Naive thymus-derived CD4-positive, alpha-beta T cell (primary cell): ENCODE measurements around the gene RAB31. TPM values are rescaled to one million over a fixed set of nuclear protein-coding genes. Genes with fewer than 3 reads are reported as not detected.
A peak's percentile ranks its signal among the peaks of the same experiment; 100 is the strongest.

Source experiments
- ATAC-seq: fragments of 150-1000 bp; cut with Tn5 transposase; 2 replicates; pipeline ENCODE4 v1.10.0; 2021; ENCODE audit warnings: mild to moderate bottlenecking, moderate library complexity
- CTCF ChIA-PET: fragments of 350-600 bp; sonication (Branson Sonifier 250); formaldehyde crosslinking; loops from one replicate; lab custom pipeline; 2021; ENCODE audit warnings: antibody characterized with exemption; lab: Charles Lee
- POLR2A ChIA-PET: fragments of 350-600 bp; sonication (Branson Sonifier 250); formaldehyde crosslinking; loops from one replicate; lab custom pipeline; 2021; ENCODE audit warnings: antibody characterized with exemption, inconsistent platforms; lab: Charles Lee
- DNase-seq, 9 donors: peaks; one replicate each; pipeline versions ENCODE4 v3.0.0 to v3.0.0-alpha.2; 2020 to 2022; ENCODE audit warnings: mixed read lengths in 1 of 9
- H3K27ac ChIP-seq: one replicate; pipeline ENCODE4 v1.7.0; 2013; ENCODE audit warnings: mild to moderate bottlenecking, low read depth, low read length, moderate library complexity
- H3K27me3 ChIP-seq, 2 donors: one replicate each; pipeline ENCODE4 v1.7.0; 2013; ENCODE audit warnings: low read length in 2 of 2, mild to moderate bottlenecking in 2 of 2, moderate library complexity in 2 of 2; ENCODE audit not compliant: control insufficient read depth in 2 of 2, insufficient read depth in 2 of 2
- H3K36me3 ChIP-seq, 3 experiments: 1 replicate in 2 of 3; 2 replicates in 1 of 3; pipeline ENCODE4 v1.7.0; 2013; ENCODE audit warnings: low read length in 3 of 3, mild to moderate bottlenecking in 3 of 3, moderate library complexity in 1 of 3; ENCODE audit not compliant: insufficient read depth in 3 of 3, control insufficient read depth in 2 of 3
- H3K4me1 ChIP-seq, 2 donors: one replicate each; pipeline ENCODE4 v1.7.0; 2013; ENCODE audit warnings: low read length in 2 of 2, mild to moderate bottlenecking in 2 of 2, moderate library complexity in 1 of 2; ENCODE audit not compliant: control insufficient read depth in 2 of 2, insufficient read depth in 2 of 2
- H3K4me3 ChIP-seq: 2 replicates; pipeline ENCODE4 v1.7.0; 2013; ENCODE audit warnings: mild to moderate bottlenecking, low read length
- H3K9me3 ChIP-seq, 3 experiments: 1 replicate in 2 of 3; 2 replicates in 1 of 3; pipeline ENCODE4 v1.7.0; 2013; ENCODE audit warnings: low read length in 3 of 3; ENCODE audit not compliant: control insufficient read depth in 2 of 3
- H3K27ac Mint-ChIP-seq, 9 donors: one replicate each; pipeline ENCODE4 v1.8.0; 2020 to 2022; ENCODE audit warnings: mixed read lengths in 9 of 9, mild to moderate bottlenecking in 8 of 9, moderate library complexity in 5 of 9, inconsistent platforms in 2 of 9
- H3K27me3 Mint-ChIP-seq, 5 donors: one replicate each; pipeline ENCODE4 v1.8.0; 2021 to 2022; ENCODE audit warnings: mixed read lengths in 5 of 5, mild to moderate bottlenecking in 1 of 5
- H3K36me3 Mint-ChIP-seq, 5 donors: one replicate each; pipeline ENCODE4 v1.8.0; 2020 to 2022; ENCODE audit warnings: mixed read lengths in 5 of 5, mild to moderate bottlenecking in 3 of 5, inconsistent platforms in 1 of 5
- H3K4me1 Mint-ChIP-seq, 7 donors: one replicate each; pipeline ENCODE4 v1.8.0; 2020 to 2022; ENCODE audit warnings: mixed read lengths in 7 of 7, mild to moderate bottlenecking in 3 of 7, inconsistent platforms in 1 of 7
- H3K4me3 Mint-ChIP-seq, 10 donors: one replicate each; pipeline ENCODE4 v1.8.0; 2020 to 2022; ENCODE audit warnings: mild to moderate bottlenecking in 10 of 10, mixed read lengths in 10 of 10, moderate library complexity in 6 of 10, inconsistent platforms in 2 of 10
- H3K9me3 Mint-ChIP-seq, 11 donors: one replicate each; pipeline ENCODE4 v1.8.0; 2020 to 2022; ENCODE audit warnings: mixed read lengths in 11 of 11, mild to moderate bottlenecking in 4 of 11, inconsistent platforms in 1 of 11, moderate library complexity in 1 of 11
- intact Hi-C, 2 donors: fragments of 100-400 bp; cut with micrococcal nuclease; formaldehyde crosslinking; loops; one replicate each; pipeline ENCODE4 v1.15.1; 2023
- polyA plus RNA-seq, 2 donors: library from polyadenylated mRNA; unstranded; fragments of 300-500 nt; fragmentation: Illumina TruSeq; gene quantifications; one replicate each; pipeline ENCODE4 v1.2.3, GENCODE V29; 2021
- total RNA-seq, 6 experiments: library from RNA in 5 of 6; stranded (reverse) in 5 of 6; gene quantifications; 1 replicate in 5 of 6; 2 replicates in 1 of 6; pipeline ENCODE4 v1.2.3 and lab custom pipeline; 2021 to 2026

The RAB31 gene
- total and polyA plus RNA-seq, 7 experiments from 2014 or later: 0.41 to 48.6 (median 2.3) TPM

DNA sequence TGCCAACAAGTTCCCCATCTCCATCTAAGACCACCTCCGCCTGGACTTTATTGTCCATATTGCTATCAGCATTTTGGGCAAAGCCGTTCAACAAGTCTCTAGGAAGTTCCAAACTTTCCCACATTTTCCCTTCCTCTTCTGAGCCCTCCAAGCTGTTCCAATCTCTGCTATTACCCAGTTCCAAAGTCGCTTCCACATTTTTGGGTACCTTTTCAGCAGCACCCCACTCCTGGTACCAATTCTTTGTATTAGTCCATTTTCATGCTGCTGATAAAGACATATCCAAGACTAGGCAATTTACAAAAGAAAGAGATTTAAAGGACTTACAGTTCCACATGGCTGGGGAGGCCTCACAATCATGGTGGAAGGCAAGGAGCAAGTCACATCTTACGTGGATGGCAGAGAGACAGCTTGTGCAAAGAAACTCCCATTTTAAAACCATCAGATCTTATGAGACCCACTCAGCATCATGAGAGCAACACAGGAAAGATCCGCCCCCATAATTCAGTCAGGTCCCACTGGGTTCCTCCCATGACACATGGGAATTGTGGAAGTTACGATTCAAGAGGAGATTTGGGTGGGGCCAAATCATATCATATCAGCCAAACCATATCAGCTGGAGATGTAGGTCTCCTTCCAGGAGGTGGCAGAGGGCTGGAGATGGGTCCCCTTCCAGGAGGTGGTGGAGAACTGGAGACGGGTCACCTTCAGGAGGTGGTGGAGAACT lies 157.8 kb downstream of the RAB31 start:
- Histone ChIP-seq H3K4me3 (no peak overlapping the region), H3K4me1 (no peaks in the 10 kb centered on the region), H3K27me3 (no peaks in the 10 kb centered on the region), H3K27ac (no peak overlapping the region), H3K9me3 (peaks cover 0 to 24% (median 0%) of the 10 kb centered on the region in 3 experiments), H3K36me3 (no peaks in the 10 kb centered on the region)
- Mint-ChIP-seq H3K36me3 (peaks cover 5 to 12% (median 8%) of the 10 kb centered on the region in 5 donors), H3K9me3 (peaks cover 9 to 34% (median 13%) of the 10 kb centered on the region in 11 donors), H3K4me1 (peaks cover 0 to 18% (median 0%) of the 10 kb centered on the region in 7 donors), H3K4me3 (no peak overlapping the region), H3K27me3 (peaks cover 0 to 19% (median 12%) of the 10 kb centered on the region in 5 donors), H3K27ac (no peak overlapping the region)
- ChIA-PET POLR2A (no interaction called here), CTCF (no interaction called here)
- no peak for DNase-seq
- ATAC-seq: no peak
- intact Hi-C loops: no loop called here

GRCh38 chr18:9866627-9867026 lies 158.5 kb downstream of the RAB31 start:
- Histone ChIP-seq H3K9me3 (peaks cover 0 to 24% (median 0%) of the 10 kb centered on the region in 3 experiments), H3K27me3 (no peaks in the 10 kb centered on the region), H3K4me3 (no peak overlapping the region), H3K4me1 (no peaks in the 10 kb centered on the region), H3K27ac (no peak overlapping the region), H3K36me3 (no peaks in the 10 kb centered on the region)
- intact Hi-C loops: no loop called here
- Mint-ChIP-seq H3K9me3 (peaks cover 9 to 34% (median 13%) of the 10 kb centered on the region in 11 donors), H3K4me3 (no peak overlapping the region), H3K36me3 (peaks cover 5 to 12% (median 8%) of the 10 kb centered on the region in 5 donors), H3K27ac (no peak overlapping the region), H3K4me1 (peaks cover 0 to 17% (median 0%) of the 10 kb centered on the region in 7 donors), H3K27me3 (peaks cover 4 to 25% (median 14%) of the 10 kb centered on the region in 5 donors)
- CTCF ChIA-PET: no interaction called here
- DNase-seq: no peak
- no peak for ATAC-seq
- POLR2A ChIA-PET: no interaction called here

DNA sequence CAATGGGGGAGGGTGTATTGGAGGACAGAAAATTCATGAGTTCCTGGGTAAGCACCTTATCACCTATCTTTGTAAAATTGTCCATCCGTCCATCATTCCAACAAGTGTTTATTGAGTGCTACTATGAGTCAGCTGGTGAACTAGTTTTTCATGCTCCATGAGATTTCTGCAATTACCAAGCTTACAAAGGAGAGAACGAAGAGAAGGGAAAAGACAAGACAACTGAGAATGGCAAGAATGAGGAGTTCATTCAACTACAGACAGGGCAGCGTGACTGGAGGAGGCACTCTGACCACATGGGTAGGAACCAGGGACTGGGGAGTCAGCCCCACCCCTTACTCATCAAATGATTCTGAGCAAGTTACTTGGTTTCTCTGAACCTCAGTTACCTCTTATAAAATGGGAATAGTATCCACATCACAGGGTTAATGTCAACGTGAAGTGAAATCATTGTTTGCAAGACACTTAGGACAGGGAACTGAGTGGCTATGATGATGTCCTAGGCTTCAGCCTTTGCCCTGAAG lies 159.0 kb downstream of the RAB31 start:
- no peak overlapping the region for H3K4me3 Mint-ChIP-seq
- H3K9me3 Mint-ChIP-seq: peaks cover 9 to 34% (median 13%) of the 10 kb centered on the region in 11 donors
- no peak overlapping the region for H3K4me3 ChIP-seq
- H3K27me3 ChIP-seq: no peaks in the 10 kb centered on the region
- peaks cover 5 to 12% (median 8%) of the 10 kb centered on the region in 5 donors for H3K36me3 Mint-ChIP-seq
- CTCF ChIA-PET: no interaction called here
- intact Hi-C loops: no loop called here
- H3K27ac ChIP-seq: no peak overlapping the region
- ATAC-seq (no peak), DNase-seq (no peak)
- no peak overlapping the region for H3K27ac Mint-ChIP-seq
- peaks cover 4 to 25% (median 15%) of the 10 kb centered on the region in 5 donors for H3K27me3 Mint-ChIP-seq
- no peaks in the 10 kb centered on the region for H3K4me1 ChIP-seq
- peaks cover 0 to 24% (median 0%) of the 10 kb centered on the region in 3 experiments for H3K9me3 ChIP-seq
- POLR2A ChIA-PET: no interaction called here
- H3K4me1 Mint-ChIP-seq: peaks cover 0 to 14% (median 0%) of the 10 kb centered on the region in 7 donors
- H3K36me3 ChIP-seq: no peaks in the 10 kb centered on the region

DNA sequence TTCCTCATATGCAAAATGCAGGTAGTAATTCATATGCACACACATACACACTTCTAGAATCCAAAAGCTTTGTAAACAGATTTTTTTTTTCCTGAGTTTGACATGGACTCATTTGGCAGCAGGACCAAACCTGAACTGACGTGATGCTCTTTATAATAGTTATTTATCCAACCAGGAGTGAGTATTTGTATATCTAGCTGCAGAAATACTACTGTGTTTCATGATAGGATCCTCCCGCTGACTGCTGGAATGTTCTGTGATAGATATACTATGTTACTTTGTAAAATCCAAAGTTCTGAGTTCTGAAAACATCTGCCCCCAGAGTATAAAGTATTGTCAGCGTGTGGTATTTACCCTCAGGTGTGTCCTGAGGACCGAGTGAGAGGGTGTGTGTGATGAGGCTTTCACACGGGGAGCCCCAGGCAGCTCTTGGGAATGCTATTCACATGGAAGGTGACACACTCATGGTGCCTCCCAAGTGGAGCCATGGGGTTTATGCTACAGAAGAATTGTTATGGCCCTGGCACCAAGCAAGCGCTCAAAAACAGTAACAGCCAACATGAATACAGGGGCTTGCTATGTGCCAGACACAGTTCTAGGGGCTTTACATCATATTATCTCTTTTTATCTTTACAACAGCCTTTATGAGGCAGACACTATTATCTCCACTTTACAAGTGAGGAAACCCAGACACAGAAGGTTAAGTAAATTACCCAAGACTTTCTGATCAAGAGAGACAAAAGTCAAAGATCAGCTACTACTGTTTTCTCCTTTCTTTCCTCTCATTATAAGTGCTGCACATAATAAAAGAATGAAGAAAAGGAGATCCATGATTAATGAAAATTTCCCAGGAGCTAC lies 161.0 kb downstream of the RAB31 start:
- ATAC-seq: no peak
- no peak overlapping the region for H3K4me3 ChIP-seq
- no peaks in the 10 kb centered on the region for H3K36me3 ChIP-seq
- Mint-ChIP-seq H3K4me1 (peaks cover 0 to 14% (median 0%) of the 10 kb centered on the region in 7 donors), H3K27ac (peak overlapping the region in 1 of 9 donors; percentile 14), H3K36me3 (peaks cover 5 to 12% (median 8%) of the 10 kb centered on the region in 5 donors), H3K9me3 (peaks cover 9 to 34% (median 13%) of the 10 kb centered on the region in 11 donors), H3K4me3 (no peak overlapping the region), H3K27me3 (peaks cover 4 to 30% (median 16%) of the 10 kb centered on the region in 5 donors)
- CTCF ChIA-PET: no interaction called here
- no peak overlapping the region for H3K27ac ChIP-seq
- intact Hi-C loops: no loop called here
- peaks cover 0 to 24% (median 0%) of the 10 kb centered on the region in 3 experiments for H3K9me3 ChIP-seq
- H3K4me1 ChIP-seq: no peaks in the 10 kb centered on the region
- no peak for DNase-seq
- POLR2A ChIA-PET: no interaction called here
- H3K27me3 ChIP-seq: no peaks in the 10 kb centered on the region

DNA sequence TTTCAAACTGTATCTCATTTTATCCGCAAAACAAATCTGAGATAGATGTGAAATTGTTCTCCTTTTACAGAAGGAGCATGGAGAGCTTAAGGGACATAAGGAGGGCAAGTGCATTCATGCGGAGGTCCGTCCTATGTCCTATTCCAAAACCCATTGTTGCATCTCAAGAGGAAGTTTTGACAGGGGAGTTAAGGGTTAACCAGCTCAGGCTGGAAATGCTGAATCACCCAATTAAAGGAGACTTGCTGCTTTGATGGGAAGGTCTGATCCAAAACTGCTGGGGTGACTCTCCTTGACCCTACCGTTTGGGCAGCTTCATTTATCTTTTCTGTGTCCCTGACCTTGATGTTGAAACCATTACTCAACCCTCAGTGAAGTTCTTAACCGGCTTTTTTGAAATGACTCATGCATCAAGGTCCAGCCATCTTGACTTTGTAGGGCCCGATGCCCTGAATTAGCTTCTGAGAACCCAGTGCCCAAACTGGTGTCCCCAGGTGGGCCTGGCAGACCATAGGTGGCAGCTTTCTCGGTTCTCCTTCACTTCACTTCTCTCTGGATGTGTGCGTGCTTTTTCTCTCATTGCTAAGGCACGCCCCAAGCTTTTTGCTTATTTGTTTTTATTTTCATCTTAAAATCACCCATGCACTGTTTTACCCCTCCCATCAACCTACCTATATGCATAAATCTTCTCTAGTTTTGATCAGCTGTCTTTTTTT lies 161.8 kb downstream of the RAB31 start:
- CTCF ChIA-PET: no interaction called here
- Histone ChIP-seq H3K27ac (no peak overlapping the region), H3K27me3 (no peaks in the 10 kb centered on the region), H3K36me3 (no peaks in the 10 kb centered on the region), H3K9me3 (peaks cover 0 to 21% (median 0%) of the 10 kb centered on the region in 3 experiments), H3K4me3 (no peak overlapping the region), H3K4me1 (no peaks in the 10 kb centered on the region)
- intact Hi-C loops: no loop called here
- ATAC-seq (peak; percentile 70), DNase-seq (no peak)
- no peak overlapping the region for H3K27ac Mint-ChIP-seq
- H3K4me3 Mint-ChIP-seq: no peak overlapping the region
- H3K4me1 Mint-ChIP-seq: peaks cover 0 to 14% (median 0%) of the 10 kb centered on the region in 7 donors
- POLR2A ChIA-PET: no interaction called here
- peaks cover 5 to 12% (median 8%) of the 10 kb centered on the region in 5 donors for H3K36me3 Mint-ChIP-seq
- H3K27me3 Mint-ChIP-seq: peaks cover 4 to 31% (median 18%) of the 10 kb centered on the region in 5 donors
- peaks cover 9 to 30% (median 13%) of the 10 kb centered on the region in 11 donors for H3K9me3 Mint-ChIP-seq

GRCh38 chr18:9870431-9871008 lies 162.4 kb downstream of the RAB31 start:
- H3K27me3 ChIP-seq: no peaks in the 10 kb centered on the region
- ATAC-seq: no peak
- H3K4me3 ChIP-seq: no peak overlapping the region
- H3K4me1 ChIP-seq: no peaks in the 10 kb centered on the region
- Mint-ChIP-seq H3K27ac (no peak overlapping the region), H3K27me3 (peaks cover 4 to 28% (median 21%) of the 10 kb centered on the region in 5 donors), H3K4me3 (no peak overlapping the region), H3K36me3 (peaks cover 4 to 8% (median 5%) of the 10 kb centered on the region in 5 donors), H3K9me3 (peaks cover 7 to 23% (median 10%) of the 10 kb centered on the region in 11 donors), H3K4me1 (peaks cover 0 to 15% (median 0%) of the 10 kb centered on the region in 7 donors)
- no peaks in the 10 kb centered on the region for H3K36me3 ChIP-seq
- no peak for DNase-seq
- ChIA-PET POLR2A (no interaction called here), CTCF (no interaction called here)
- no peak overlapping the region for H3K27ac ChIP-seq
- intact Hi-C loops: no loop called here
- peaks cover 0 to 15% (median 0%) of the 10 kb centered on the region in 3 experiments for H3K9me3 ChIP-seq
